Heart right ventricle (tissue), 16 donors: ENCODE data around the gene FA2H. TPM values are rescaled to one million over a fixed set of nuclear protein-coding genes. Genes with fewer than 3 reads are reported as not detected.

Experiments
- ATAC-seq, 8 donors: fragments of 200-7000 bp; cut with Tn5 transposase; one replicate each; pipeline ENCODE4 v1.9.1; 2020; ENCODE audit warnings: mild to moderate bottlenecking in 8 of 8, moderate library complexity in 8 of 8, moderate number of reproducible peaks in 1 of 8
- DNase-seq, 2 donors: peaks; one replicate each; pipeline ENCODE4 v3.0.0-alpha.2; 2020
- H3K27ac ChIP-seq, 10 donors: fragments of 200-600 bp; sonication (generic) in 2 of 10; one replicate each; pipeline versions ENCODE4 v1.5.0 to v1.8.0; 2020 to 2022; ENCODE audit warnings: mild to moderate bottlenecking in 3 of 10
- H3K27me3 ChIP-seq, 7 donors: fragments of 200-600 bp; one replicate each; pipeline ENCODE4 v1.8.0; 2021 to 2022; ENCODE audit warnings: mild to moderate bottlenecking in 2 of 7
- H3K36me3 ChIP-seq, 9 donors: fragments of 200-600 bp; sonication (generic) in 1 of 9; one replicate each; pipeline versions ENCODE4 v1.5.0 to v1.8.0; 2020 to 2022; ENCODE audit warnings: mild to moderate bottlenecking in 2 of 9
- H3K4me1 ChIP-seq, 9 donors: fragments of 200-600 bp; sonication (generic) in 1 of 9; one replicate each; pipeline versions ENCODE4 v1.5.0 to v1.8.0; 2020 to 2022; ENCODE audit warnings: mild to moderate bottlenecking in 4 of 9
- H3K4me3 ChIP-seq, 10 donors: fragments of 200-600 bp; sonication (generic) in 2 of 10; one replicate each; pipeline versions ENCODE4 v1.5.0 to v1.8.0; 2020 to 2022; ENCODE audit warnings: mild to moderate bottlenecking in 7 of 10, moderate library complexity in 2 of 10
- H3K9me3 ChIP-seq, 11 donors: fragments of 200-600 bp in 10 of 11; sonication (generic) in 2 of 11; one replicate each; pipeline versions ENCODE4 v1.5.0 to v1.8.0; 2013 to 2022; ENCODE audit warnings: mild to moderate bottlenecking in 2 of 11, control low read depth in 1 of 11, moderate library complexity in 1 of 11
- CTCF ChIP-seq, 9 donors: fragments of 200-600 bp; sonication (generic) in 2 of 9; IDR thresholded peaks; one replicate each; pipeline versions ENCODE4 v1.5.0 to v1.8.0; 2021 to 2022; ENCODE audit warnings: antibody characterized with exemption in 9 of 9, mild to moderate bottlenecking in 5 of 9, moderate library complexity in 1 of 9
- WGBS, 2 donors: extraction: QIAGEN DNeasy Blood & Tissue Kit; methylation state at CpG; one replicate each; pipeline ENCODE4 v1.1.7; 2013; ENCODE audit warnings: inconsistent platforms in 1 of 2; 5-methylcytosine and 5-hydroxymethylcytosine counted together
- intact Hi-C, 10 donors: fragments of 100-400 bp; cut with DNase I; formaldehyde crosslinking; loops; one replicate each; pipeline versions ENCODE4 v1.11.1 to v1.14.2; 2022
- polyA plus RNA-seq, 2 donors: library from polyadenylated mRNA; stranded (reverse); fragments of 200-250 nt; gene quantifications; one replicate each; pipeline ENCODE4 v1.2.3, GENCODE V29; 2013
- total RNA-seq, 10 donors: library from RNA; stranded (reverse); fragmentation: NEBNext Ultra II Directional in 3 of 10; extraction: Animal tissue kit (Norgen Biotek cat#: 25700) in 3 of 10; gene quantifications; one replicate each; pipeline versions ENCODE4 v1.2.1 to v1.2.4, GENCODE V29; 2021 to 2023
- donor health status: Arrhythmogenic right ventricular cardiomyopathy.
- donor health status: ischemic (EF 13 %, LVEDD 7.1; RV severe dilation, severe dysfunction).
- donor health status: healthy with polysubstance abuse.
- donor health status: DM: no; HTN: yes; CAD: no.
- donor health status: DM: no; HTN: no; CAD: no.
- donor health status: ischemic (EF 25% LVEDD 6.9; RV normal size, moderate dysfunction).
- donor health status: ischemic (EF 25% LVEDD 5.7; RV mildly dilated, moderate dysfunction).
- donor health status: healthy.
- donor health status: DM: yes; HTN: yes; CAD: no.
- donor health status: Ischemic cardiomyopathy.
- donor health status: ischemic (EF 35%, LVEDD 5.7; RV mildly dilated, moderate dysfunction).
- donor health status: nonischemic (EF 11% LVEDD 7.7; RV severe dilation, severe dysfunction).
- donor health status: DM: yes; HTN: yes; CAD: no.
- donor health status: PGD.
- donor health status: ischemic (EF 29% LVEDD 5.4; RV normal size, mild dysfunction).
- donor health status: nonischemic (EF 23%, LVEDD 6.1; RV moderate dilation, normal function).

Gene FA2H
- total and polyA plus RNA-seq, 12 donors, result 0.04 to 0.41 (median 0.15) TPM; not detected in 9

GRCh38 chr16:74732707-74733350, 41.8 kb downstream of the FA2H start:
- intact Hi-C loops, result no loop called here
- DNase-seq (no peak), ATAC-seq (no peak)
- Histone ChIP-seq H3K27me3 (peaks cover 0 to 34% (median 18%) of the 10 kb centered on the region in 7 donors), H3K27ac (no peak overlapping the region), H3K4me3 (no peak overlapping the region), H3K4me1 (no peaks in the 10 kb centered on the region), H3K9me3 (no peaks in the 10 kb centered on the region), H3K36me3 (no peaks in the 10 kb centered on the region)
- WGBS, 2 donors, result 89 to 92% methylated on average over 15 of the region's 15 CpGs
- no peak for TF ChIP-seq CTCF (IDR thresholded peaks at IDR 0.05)

- peaks cover 0 to 7% (median 2%) of the 10 kb centered on the region in 11 donors for H3K9me3 ChIP-seq
- no peak for ATAC-seq
- intact Hi-C loops, result no loop called here
- no peak for TF ChIP-seq CTCF (IDR thresholded peaks at IDR 0.05)
- 83 to 89% methylated on average over 8 of the region's 8 CpGs for WGBS, 2 donors
- H3K27me3 ChIP-seq, result peaks cover 0 to 32% (median 18%) of the 10 kb centered on the region in 7 donors
- no peak for DNase-seq
- no peaks in the 10 kb centered on the region for H3K4me1 ChIP-seq
- no peak overlapping the region for H3K4me3 ChIP-seq
- H3K27ac ChIP-seq, result no peak overlapping the region
- H3K36me3 ChIP-seq, result no peaks in the 10 kb centered on the region
Measured at GRCh38 chr16:74731853-74732477, 42.7 kb downstream of the FA2H start.

- ATAC-seq, result no peak
- Histone ChIP-seq H3K27ac (no peak overlapping the region), H3K9me3 (peaks cover 0 to 13% (median 5%) of the 10 kb centered on the region in 11 donors), H3K36me3 (no peaks in the 10 kb centered on the region), H3K4me1 (no peaks in the 10 kb centered on the region), H3K4me3 (no peak overlapping the region), H3K27me3 (peaks cover 0 to 24% (median 7%) of the 10 kb centered on the region in 7 donors)
- WGBS, 2 donors, result 55 to 66% methylated on average over 11 of the region's 11 CpGs
- DNase-seq, result no peak
- no peak for TF ChIP-seq CTCF (IDR thresholded peaks at IDR 0.05)
- intact Hi-C loops, result no loop called here
Measured at GRCh38 chr16:74729783-74730683, 44.6 kb downstream of the FA2H start.

- Histone ChIP-seq H3K27me3 (peaks cover 0 to 24% (median 2%) of the 10 kb centered on the region in 7 donors), H3K9me3 (peaks cover 0 to 13% (median 5%) of the 10 kb centered on the region in 11 donors), H3K27ac (no peak overlapping the region), H3K36me3 (no peaks in the 10 kb centered on the region), H3K4me1 (no peaks in the 10 kb centered on the region), H3K4me3 (no peak overlapping the region)
- DNase-seq, result no peak
- no peak for ATAC-seq
- WGBS, 2 donors, result 94 to 97% methylated on average over 4 of the region's 4 CpGs
- intact Hi-C loops, result no loop called here
- no peak for TF ChIP-seq CTCF (IDR thresholded peaks at IDR 0.05)
Measured at GRCh38 chr16:74727903-74728302, 46.7 kb downstream of the FA2H start.
